Stomach (tissue), 9 donors: Measurements from ENCODE around the gene SPEM3. TPM values are rescaled to one million over a fixed set of nuclear protein-coding genes. Genes with fewer than 3 reads are reported as not detected.

Source experiments
- DNase-seq, 2 donors: peaks; one replicate each; pipeline versions ENCODE4 v3.0.0 to v3.0.0-alpha.2; 2013 to 2019
- H3K27ac ChIP-seq, 5 donors: fragments of 200-600 bp in 4 of 5; sonication (generic) in 4 of 5; one replicate each; pipeline ENCODE4 v1.5.1; 2013 to 2019; ENCODE audit warnings: mild to moderate bottlenecking in 1 of 5, moderate library complexity in 1 of 5
- H3K27me3 ChIP-seq, 3 donors: fragments of 200-600 bp; sonication (generic); one replicate each; pipeline ENCODE4 v1.5.1; 2017 to 2019; ENCODE audit warnings: mixed run types in 1 of 3
- H3K36me3 ChIP-seq, 4 donors: fragments of 200-600 bp; sonication (generic); 1 replicate in 3 of 4; 2 replicates in 1 of 4; pipeline ENCODE4 v1.5.1; 2016 to 2019
- H3K4me1 ChIP-seq, 4 donors: fragments of 200-600 bp; sonication (generic); one replicate each; pipeline ENCODE4 v1.5.1; 2016 to 2019
- H3K4me3 ChIP-seq, 4 donors: fragments of 200-600 bp; sonication (generic) in 3 of 4; one replicate each; pipeline ENCODE4 v1.5.1; 2016 to 2019; ENCODE audit warnings: mild to moderate bottlenecking in 1 of 4
- H3K9me3 ChIP-seq, 4 donors: fragments of 200-600 bp; sonication (generic); one replicate each; pipeline ENCODE4 v1.5.1; 2016 to 2019
- EP300 ChIP-seq: sonication (generic); formaldehyde crosslinking; IDR thresholded peaks from one replicate; pipeline ENCODE4 v1.6.1; 2017; ENCODE audit warnings: antibody characterized with exemption
- POLR2A ChIP-seq, 4 donors: fragments of 450-650 bp; IDR thresholded peaks; one replicate each; pipeline ENCODE4 v1.6.1; 2016; ENCODE audit warnings: antibody characterized with exemption in 4 of 4, control low read depth in 2 of 4, mild to moderate bottlenecking in 1 of 4, moderate library complexity in 1 of 4
- POLR2AphosphoS5 ChIP-seq, 3 donors: sonication (generic); formaldehyde crosslinking; IDR thresholded peaks; one replicate each; pipeline ENCODE4 v1.6.1; 2016; ENCODE audit warnings: antibody characterized with exemption in 3 of 3
- WGBS, 5 donors: extraction: QIAGEN DNeasy Blood & Tissue Kit in 3 of 5; methylation state at CpG; one replicate each; pipeline versions ENCODE4 v1.1.5 to v1.1.7; 2013 to 2018; 5-methylcytosine and 5-hydroxymethylcytosine counted together
- intact Hi-C: fragments of 100-400 bp; cut with DNase I; formaldehyde crosslinking; loops from one replicate; pipeline ENCODE4 v1.15.1; 2023; ENCODE audit warnings: low total_unique reads
- polyA plus RNA-seq, 3 donors: library from polyadenylated mRNA; stranded (reverse); fragments of 200-250 nt; gene quantifications; one replicate each; pipeline ENCODE4 v1.2.3, GENCODE V29; 2013
- total RNA-seq, 5 donors: library from RNA; depleted of rRNA; stranded (reverse); fragments of >200 nt; gene quantifications; one replicate each; pipeline versions ENCODE4 v1.1.0 to v1.2.3, GENCODE V29; 2014 to 2016
- TF ChIP-seq, protein P1 (sequence below), 7 experiments: fragments of 450-650 bp in 4 of 7; fragments of 200-600 bp in 3 of 7; sonication (generic) in 3 of 7; IDR thresholded peaks; one replicate each; pipeline ENCODE4 v1.5.1; 2016 to 2019; ENCODE audit warnings: antibody characterized with exemption in 7 of 7, control low read depth in 2 of 7, mild to moderate bottlenecking in 1 of 7
- donor health status: healthy with polysubstance abuse.
- donor health status: Bipolar disorder and iron deficiency.
- donor health status: healthy.

The SPEM3 gene
- total and polyA plus RNA-seq, 8 donors = not detected

DNA sequence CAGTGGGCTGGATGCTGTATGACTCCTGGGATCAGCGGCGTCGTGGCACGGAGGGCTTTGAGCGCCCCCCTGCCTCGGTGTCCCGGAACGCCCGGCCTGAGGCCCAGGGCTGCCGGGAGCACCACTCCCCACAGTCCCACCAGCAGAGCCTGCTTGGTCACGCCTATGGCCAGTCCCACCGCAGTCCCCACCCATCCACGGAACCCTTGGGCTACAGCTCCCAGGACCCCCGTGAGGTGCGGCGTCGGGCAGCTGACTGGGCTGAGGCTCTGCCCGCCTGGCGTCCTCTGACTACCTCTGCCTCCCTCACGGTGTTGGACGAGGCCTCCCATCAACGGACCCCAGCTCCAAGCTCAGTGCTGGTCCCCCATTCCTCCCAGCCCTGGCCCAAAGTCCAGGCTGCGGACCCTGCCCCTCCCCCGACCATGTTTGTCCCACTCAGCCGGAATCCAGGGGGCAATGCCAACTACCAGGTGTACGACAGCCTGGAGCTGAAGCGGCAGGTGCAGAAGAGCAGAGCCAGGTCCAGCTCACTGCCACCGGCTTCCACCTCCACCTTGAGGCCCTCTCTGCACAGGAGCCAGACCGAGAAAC lies 1.7 kb upstream of the SPEM3 start:
- DNase-seq = no peak
- intact Hi-C loops = loop anchor here (10.0 kb wide), 1 partner anchor 62 kb away; no protein-coding TSS in a partner anchor
- TF ChIP-seq EP300 (no peak), POLR2A (IDR thresholded peaks at IDR 0.05) (no peak), POLR2AphosphoS5 (IDR thresholded peaks at IDR 0.05) (no peak)
- TF ChIP-seq, protein P1, sequence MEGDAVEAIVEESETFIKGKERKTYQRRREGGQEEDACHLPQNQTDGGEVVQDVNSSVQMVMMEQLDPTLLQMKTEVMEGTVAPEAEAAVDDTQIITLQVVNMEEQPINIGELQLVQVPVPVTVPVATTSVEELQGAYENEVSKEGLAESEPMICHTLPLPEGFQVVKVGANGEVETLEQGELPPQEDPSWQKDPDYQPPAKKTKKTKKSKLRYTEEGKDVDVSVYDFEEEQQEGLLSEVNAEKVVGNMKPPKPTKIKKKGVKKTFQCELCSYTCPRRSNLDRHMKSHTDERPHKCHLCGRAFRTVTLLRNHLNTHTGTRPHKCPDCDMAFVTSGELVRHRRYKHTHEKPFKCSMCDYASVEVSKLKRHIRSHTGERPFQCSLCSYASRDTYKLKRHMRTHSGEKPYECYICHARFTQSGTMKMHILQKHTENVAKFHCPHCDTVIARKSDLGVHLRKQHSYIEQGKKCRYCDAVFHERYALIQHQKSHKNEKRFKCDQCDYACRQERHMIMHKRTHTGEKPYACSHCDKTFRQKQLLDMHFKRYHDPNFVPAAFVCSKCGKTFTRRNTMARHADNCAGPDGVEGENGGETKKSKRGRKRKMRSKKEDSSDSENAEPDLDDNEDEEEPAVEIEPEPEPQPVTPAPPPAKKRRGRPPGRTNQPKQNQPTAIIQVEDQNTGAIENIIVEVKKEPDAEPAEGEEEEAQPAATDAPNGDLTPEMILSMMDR (IDR thresholded peaks at IDR 0.05) = no peak
- Histone ChIP-seq H3K27me3 (no peaks in the 10 kb centered on the region), H3K4me1 (no peaks in the 10 kb centered on the region), H3K27ac (no peak overlapping the region), H3K9me3 (no peaks in the 10 kb centered on the region), H3K36me3 (no peaks in the 10 kb centered on the region), H3K4me3 (no peak overlapping the region)
- 90 to 94% (median 91%) methylated on average over 14 to 29 of the region's 29 CpGs for WGBS, 5 donors

DNA sequence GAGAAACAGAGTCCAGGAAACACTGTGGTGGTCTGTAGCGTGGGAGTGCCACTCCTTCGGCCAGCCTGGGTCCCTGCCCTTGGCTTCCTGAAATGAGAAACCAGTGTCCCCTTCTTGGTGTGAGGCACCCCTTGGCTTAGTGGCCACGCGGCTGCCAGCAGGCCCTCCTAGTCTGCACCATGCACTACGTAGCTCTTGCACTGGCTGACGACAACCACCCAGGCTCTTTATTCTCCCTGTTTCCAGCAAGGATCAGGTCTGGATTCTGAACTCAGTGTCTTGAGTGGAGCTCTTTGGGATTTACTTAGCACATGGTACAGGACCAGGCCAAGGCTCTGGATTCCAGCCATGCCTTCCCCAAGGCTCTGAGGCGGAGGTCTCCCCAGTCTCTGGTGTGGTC lies 1.1 kb upstream of the SPEM3 start:
- Histone ChIP-seq H3K4me3 (no peak overlapping the region), H3K27ac (no peak overlapping the region), H3K36me3 (no peaks in the 10 kb centered on the region), H3K4me1 (no peaks in the 10 kb centered on the region), H3K27me3 (no peaks in the 10 kb centered on the region), H3K9me3 (no peaks in the 10 kb centered on the region)
- no peak for DNase-seq
- WGBS, 5 donors = 88 to 93% (median 89%) methylated on average over 4 to 7 of the region's 7 CpGs
- intact Hi-C loops = loop anchor here (10.0 kb wide), 1 partner anchor 63 kb away; no protein-coding TSS in a partner anchor
- TF ChIP-seq, protein P1 (IDR thresholded peaks at IDR 0.05) = no peak

DNA sequence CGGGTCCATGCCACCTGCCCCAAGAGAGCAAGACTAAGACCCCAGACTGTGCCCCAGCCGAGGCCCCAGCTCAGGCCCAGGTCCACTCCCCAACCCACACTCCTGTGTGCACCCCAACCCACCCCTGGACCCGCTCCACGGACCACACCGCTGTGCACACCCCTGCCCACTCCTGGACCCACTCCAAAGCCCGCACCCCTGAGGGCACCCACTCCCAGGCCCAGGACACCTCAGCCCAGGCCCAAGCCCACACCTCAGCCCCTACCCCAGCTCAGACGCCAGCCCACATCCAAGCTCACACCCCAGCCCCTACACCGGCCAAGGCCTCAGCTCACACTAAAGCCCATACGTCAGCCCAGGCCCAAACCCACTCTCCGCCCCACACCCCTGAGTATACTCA lies 1.1 kb downstream of the SPEM3 start:
- whole genome bisulfite sequencing, 5 donors = 84 to 92% (median 89%) methylated on average over 8 to 10 of the region's 10 CpGs
- Histone ChIP-seq H3K4me1 (peaks cover 0 to 2% (median 2%) of the 10 kb centered on the region in 4 donors), H3K27ac (no peak overlapping the region), H3K36me3 (no peaks in the 10 kb centered on the region), H3K4me3 (no peak overlapping the region), H3K27me3 (peaks cover 0 to 14% (median 0%) of the 10 kb centered on the region in 3 donors), H3K9me3 (no peaks in the 10 kb centered on the region)
- intact Hi-C loops = loop anchor here (10.0 kb wide), 1 partner anchor 65 kb away; no protein-coding TSS in a partner anchor
- TF ChIP-seq EP300 (no peak), POLR2AphosphoS5 (IDR thresholded peaks at IDR 0.05) (no peak), POLR2A (IDR thresholded peaks at IDR 0.05) (no peak)
- TF ChIP-seq, protein P1 (IDR thresholded peaks at IDR 0.05) = no peak
- no peak for DNase-seq

DNA sequence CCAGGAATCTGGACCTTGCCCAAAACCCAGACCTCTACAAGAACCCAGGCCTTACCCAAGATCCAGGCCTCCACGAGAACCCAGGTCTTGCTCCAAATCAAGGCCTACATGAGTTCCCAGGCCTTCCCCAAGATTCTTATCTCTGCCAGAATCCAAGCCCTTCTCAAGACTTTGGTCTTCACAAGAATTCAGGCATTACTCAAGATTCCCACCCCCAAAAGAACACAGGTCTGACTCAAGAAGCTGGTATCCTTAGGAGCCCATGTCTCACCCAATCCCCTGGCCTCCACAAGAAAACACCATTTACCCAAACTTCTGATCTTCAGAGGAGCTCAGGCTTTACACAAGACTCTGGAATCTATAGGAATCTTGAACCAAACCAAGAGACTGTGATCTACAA lies 2.6 kb downstream of the SPEM3 start:
- TF ChIP-seq, protein P1 (IDR thresholded peaks at IDR 0.05) = no peak
- TF ChIP-seq POLR2A (IDR thresholded peaks at IDR 0.05) (no peak), EP300 (no peak), POLR2AphosphoS5 (IDR thresholded peaks at IDR 0.05) (no peak)
- H3K36me3 ChIP-seq = no peaks in the 10 kb centered on the region
- peaks cover 2 to 17% (median 14%) of the 10 kb centered on the region in 4 donors for H3K4me1 ChIP-seq
- DNase-seq = no peak
- peaks cover 0 to 30% (median 0%) of the 10 kb centered on the region in 3 donors for H3K27me3 ChIP-seq
- H3K4me3 ChIP-seq = no peak overlapping the region
- no peaks in the 10 kb centered on the region for H3K9me3 ChIP-seq
- no peak overlapping the region for H3K27ac ChIP-seq
- intact Hi-C loops = no loop called here
- 80 to 92% (median 89%) methylated on average over 1 of the region's 1 CpG for WGBS, 5 donors
